Heart right ventricle (tissue), 16 donors: ENCODE results near the gene TTC3. TPM values are rescaled to one million over a fixed set of nuclear protein-coding genes. Genes with fewer than 3 reads are reported as not detected.
A peak's percentile ranks its signal among the peaks of the same experiment; 100 is the strongest.

Experiments
- ATAC-seq, 8 donors: fragments of 200-7000 bp; cut with Tn5 transposase; one replicate each; pipeline ENCODE4 v1.9.1; 2020; ENCODE audit warnings: mild to moderate bottlenecking in 8 of 8, moderate library complexity in 8 of 8, moderate number of reproducible peaks in 1 of 8
- DNase-seq, 2 donors: peaks; one replicate each; pipeline ENCODE4 v3.0.0-alpha.2; 2020
- H3K27ac ChIP-seq, 10 donors: fragments of 200-600 bp; sonication (generic) in 2 of 10; one replicate each; pipeline versions ENCODE4 v1.5.0 to v1.8.0; 2020 to 2022; ENCODE audit warnings: mild to moderate bottlenecking in 3 of 10
- H3K27me3 ChIP-seq, 7 donors: fragments of 200-600 bp; one replicate each; pipeline ENCODE4 v1.8.0; 2021 to 2022; ENCODE audit warnings: mild to moderate bottlenecking in 2 of 7
- H3K36me3 ChIP-seq, 9 donors: fragments of 200-600 bp; sonication (generic) in 1 of 9; one replicate each; pipeline versions ENCODE4 v1.5.0 to v1.8.0; 2020 to 2022; ENCODE audit warnings: mild to moderate bottlenecking in 2 of 9
- H3K4me1 ChIP-seq, 9 donors: fragments of 200-600 bp; sonication (generic) in 1 of 9; one replicate each; pipeline versions ENCODE4 v1.5.0 to v1.8.0; 2020 to 2022; ENCODE audit warnings: mild to moderate bottlenecking in 4 of 9
- H3K4me3 ChIP-seq, 10 donors: fragments of 200-600 bp; sonication (generic) in 2 of 10; one replicate each; pipeline versions ENCODE4 v1.5.0 to v1.8.0; 2020 to 2022; ENCODE audit warnings: mild to moderate bottlenecking in 7 of 10, moderate library complexity in 2 of 10
- H3K9me3 ChIP-seq, 11 donors: fragments of 200-600 bp in 10 of 11; sonication (generic) in 2 of 11; one replicate each; pipeline versions ENCODE4 v1.5.0 to v1.8.0; 2013 to 2022; ENCODE audit warnings: mild to moderate bottlenecking in 2 of 11, control low read depth in 1 of 11, moderate library complexity in 1 of 11
- WGBS, 2 donors: extraction: QIAGEN DNeasy Blood & Tissue Kit; methylation state at CpG; one replicate each; pipeline ENCODE4 v1.1.7; 2013; ENCODE audit warnings: inconsistent platforms in 1 of 2; 5-methylcytosine and 5-hydroxymethylcytosine counted together
- intact Hi-C, 10 donors: fragments of 100-400 bp; cut with DNase I; formaldehyde crosslinking; loops; one replicate each; pipeline versions ENCODE4 v1.11.1 to v1.14.2; 2022
- polyA plus RNA-seq, 2 donors: library from polyadenylated mRNA; stranded (reverse); fragments of 200-250 nt; gene quantifications; one replicate each; pipeline ENCODE4 v1.2.3, GENCODE V29; 2013
- total RNA-seq, 10 donors: library from RNA; stranded (reverse); fragmentation: NEBNext Ultra II Directional in 3 of 10; extraction: Animal tissue kit (Norgen Biotek cat#: 25700) in 3 of 10; gene quantifications; one replicate each; pipeline versions ENCODE4 v1.2.1 to v1.2.4, GENCODE V29; 2021 to 2023
- TF ChIP-seq, protein P1 (sequence below), 9 donors: fragments of 200-600 bp; sonication (generic) in 2 of 9; IDR thresholded peaks; one replicate each; pipeline versions ENCODE4 v1.5.0 to v1.8.0; 2021 to 2022; ENCODE audit warnings: antibody characterized with exemption in 9 of 9, mild to moderate bottlenecking in 5 of 9, moderate library complexity in 1 of 9
- donor health status: Arrhythmogenic right ventricular cardiomyopathy.
- donor health status: ischemic (EF 13 %, LVEDD 7.1; RV severe dilation, severe dysfunction).
- donor health status: healthy with polysubstance abuse.
- donor health status: DM: no; HTN: yes; CAD: no.
- donor health status: DM: no; HTN: no; CAD: no.
- donor health status: ischemic (EF 25% LVEDD 6.9; RV normal size, moderate dysfunction).
- donor health status: ischemic (EF 25% LVEDD 5.7; RV mildly dilated, moderate dysfunction).
- donor health status: healthy.
- donor health status: DM: yes; HTN: yes; CAD: no.
- donor health status: Ischemic cardiomyopathy.
- donor health status: ischemic (EF 35%, LVEDD 5.7; RV mildly dilated, moderate dysfunction).
- donor health status: nonischemic (EF 11% LVEDD 7.7; RV severe dilation, severe dysfunction).
- donor health status: DM: yes; HTN: yes; CAD: no.
- donor health status: PGD.
- donor health status: ischemic (EF 29% LVEDD 5.4; RV normal size, mild dysfunction).
- donor health status: nonischemic (EF 23%, LVEDD 6.1; RV moderate dilation, normal function).

TTC3 gene
- total and polyA plus RNA-seq, 12 donors, result 14.0 to 62.1 (median 50.1) TPM

DNA sequence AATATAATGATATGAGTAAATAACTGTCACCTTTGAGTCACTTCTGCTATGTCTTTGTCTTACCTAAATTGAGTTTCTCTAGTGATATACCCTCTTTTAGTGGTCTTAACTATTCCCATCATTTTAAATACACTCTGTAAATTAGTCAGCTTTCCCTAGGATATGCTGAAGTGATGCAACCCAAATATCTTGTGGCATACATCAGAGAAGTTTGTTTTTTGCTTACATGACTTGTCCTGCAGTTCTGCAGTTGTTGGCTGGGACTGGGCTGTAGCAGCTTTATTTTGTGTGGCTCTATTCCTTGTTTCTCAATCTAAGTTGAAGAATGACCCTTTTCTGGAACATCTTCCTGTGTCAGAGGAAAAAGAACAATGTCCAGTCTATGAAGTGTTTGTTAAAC, 76.4 kb downstream of the TTC3 start:
- no peak for ATAC-seq
- peaks cover 0 to 100% (median 38%) of the 10 kb centered on the region in 9 donors for H3K36me3 ChIP-seq

DNA sequence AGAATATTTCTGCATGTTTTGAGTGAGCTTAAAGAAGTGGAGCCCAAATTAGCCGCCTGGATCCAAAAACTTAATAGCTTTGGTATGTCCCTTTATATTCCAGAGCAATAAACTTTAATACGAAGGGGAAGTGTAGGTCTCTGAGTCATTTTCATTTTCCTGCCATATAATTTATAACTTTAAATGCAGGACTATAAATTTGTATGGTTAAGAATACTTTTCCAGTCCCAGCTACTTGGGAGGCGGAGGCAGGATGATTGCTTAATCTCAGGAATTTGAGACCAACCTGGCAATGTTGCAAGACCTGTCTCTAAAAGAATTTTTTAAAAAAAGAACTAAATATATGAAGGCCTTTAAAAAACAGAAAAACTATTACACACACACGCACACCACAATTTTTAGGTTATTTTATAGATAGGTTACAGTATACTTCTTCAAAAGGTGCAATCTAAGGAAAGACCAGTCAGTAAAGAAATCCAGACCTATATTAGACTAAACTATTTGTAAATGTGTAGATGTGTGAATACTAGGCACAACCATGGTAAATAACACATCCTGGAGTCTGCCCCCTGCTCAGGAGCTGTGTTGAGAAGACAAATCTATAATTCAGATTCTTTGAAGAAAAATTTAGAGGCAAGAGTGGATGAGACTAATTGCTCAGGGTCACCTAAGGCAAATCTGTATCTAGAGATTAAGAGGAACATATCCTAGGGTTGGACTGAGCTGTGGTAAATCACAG, 80.3 kb downstream of the TTC3 start:
- WGBS, 2 donors, result 89 to 91% methylated on average over 4 of the region's 4 CpGs
- Histone ChIP-seq H3K4me3 (no peak overlapping the region), H3K27me3 (no peaks in the 10 kb centered on the region), H3K27ac (peak overlapping the region in 6 of 10 donors; percentile 32 to 67 (median 64)), H3K36me3 (peaks cover 0 to 100% (median 25%) of the 10 kb centered on the region in 9 donors), H3K9me3 (no peaks in the 10 kb centered on the region), H3K4me1 (peaks cover 0 to 14% (median 10%) of the 10 kb centered on the region in 9 donors)
- intact Hi-C loops, result no loop called here
- DNase-seq, result no peak
- TF ChIP-seq, protein P1, sequence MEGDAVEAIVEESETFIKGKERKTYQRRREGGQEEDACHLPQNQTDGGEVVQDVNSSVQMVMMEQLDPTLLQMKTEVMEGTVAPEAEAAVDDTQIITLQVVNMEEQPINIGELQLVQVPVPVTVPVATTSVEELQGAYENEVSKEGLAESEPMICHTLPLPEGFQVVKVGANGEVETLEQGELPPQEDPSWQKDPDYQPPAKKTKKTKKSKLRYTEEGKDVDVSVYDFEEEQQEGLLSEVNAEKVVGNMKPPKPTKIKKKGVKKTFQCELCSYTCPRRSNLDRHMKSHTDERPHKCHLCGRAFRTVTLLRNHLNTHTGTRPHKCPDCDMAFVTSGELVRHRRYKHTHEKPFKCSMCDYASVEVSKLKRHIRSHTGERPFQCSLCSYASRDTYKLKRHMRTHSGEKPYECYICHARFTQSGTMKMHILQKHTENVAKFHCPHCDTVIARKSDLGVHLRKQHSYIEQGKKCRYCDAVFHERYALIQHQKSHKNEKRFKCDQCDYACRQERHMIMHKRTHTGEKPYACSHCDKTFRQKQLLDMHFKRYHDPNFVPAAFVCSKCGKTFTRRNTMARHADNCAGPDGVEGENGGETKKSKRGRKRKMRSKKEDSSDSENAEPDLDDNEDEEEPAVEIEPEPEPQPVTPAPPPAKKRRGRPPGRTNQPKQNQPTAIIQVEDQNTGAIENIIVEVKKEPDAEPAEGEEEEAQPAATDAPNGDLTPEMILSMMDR (IDR thresholded peaks at IDR 0.05), result no peak
- ATAC-seq, result peak in 2 of 8 donors; percentile 9 to 17

More for the DNA sequence above, 76.4 kb downstream of the TTC3 start:
- no peak for DNase-seq
- H3K4me3 ChIP-seq, result no peak overlapping the region
- H3K27ac ChIP-seq, result no peak overlapping the region
- no peaks in the 10 kb centered on the region for H3K9me3 ChIP-seq
- TF ChIP-seq, protein P1 (IDR thresholded peaks at IDR 0.05), result no peak
- H3K27me3 ChIP-seq, result no peaks in the 10 kb centered on the region
- H3K4me1 ChIP-seq, result peaks cover 0 to 23% (median 18%) of the 10 kb centered on the region in 9 donors
- intact Hi-C loops, result no loop called here

DNA sequence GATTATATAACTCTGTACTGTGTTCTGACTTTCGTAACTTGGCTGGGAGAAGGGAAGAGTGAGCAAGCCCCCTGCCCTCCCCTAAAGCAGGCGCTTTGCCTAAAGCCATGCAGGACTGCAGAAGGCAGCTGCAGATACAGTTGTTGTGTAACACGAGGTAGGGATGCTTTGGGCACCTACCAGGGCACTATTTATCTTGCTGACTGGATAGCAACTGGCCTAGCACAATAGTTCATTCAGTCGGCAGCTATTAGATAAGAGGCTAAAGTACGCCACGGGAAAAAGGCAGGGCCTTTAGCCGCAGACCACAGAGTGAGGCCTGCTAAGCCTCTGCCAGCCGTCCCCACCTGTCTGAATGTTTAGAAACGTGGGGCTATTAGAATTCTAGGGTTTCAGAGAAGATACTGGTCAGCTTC, 80.9 kb downstream of the TTC3 start:
- H3K36me3 ChIP-seq, result peaks cover 0 to 100% (median 19%) of the 10 kb centered on the region in 9 donors
- DNase-seq, result peak in 1 of 2 donors; percentile 13

DNA sequence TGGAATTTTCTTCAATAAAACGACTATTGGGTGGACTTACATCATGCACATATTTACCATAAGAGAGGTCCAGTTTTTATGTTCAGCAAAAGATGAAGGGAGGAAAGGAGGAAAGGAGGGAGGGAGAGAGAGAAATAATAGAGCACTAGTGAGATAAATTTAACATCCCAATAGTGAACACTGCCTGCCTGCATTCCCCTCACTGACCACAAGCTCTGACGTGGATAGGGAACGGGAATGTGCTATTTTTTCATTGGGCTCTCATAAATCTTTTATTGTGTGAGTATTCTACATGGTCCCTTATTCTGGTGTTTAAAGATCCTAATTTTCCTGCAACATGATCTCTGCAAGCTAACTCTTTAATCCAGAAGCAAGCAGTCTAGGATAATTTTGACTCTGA, 82.1 kb downstream of the TTC3 start:
- Histone ChIP-seq H3K9me3 (no peaks in the 10 kb centered on the region), H3K27ac (no peak overlapping the region), H3K4me1 (peaks cover 0 to 14% (median 10%) of the 10 kb centered on the region in 9 donors), H3K4me3 (no peak overlapping the region), H3K36me3 (peaks cover 0 to 100% (median 14%) of the 10 kb centered on the region in 9 donors), H3K27me3 (no peaks in the 10 kb centered on the region)
- intact Hi-C loops, result no loop called here
- ATAC-seq, result no peak
- WGBS, 2 donors, result 79 to 81% methylated on average over 3 of the region's 3 CpGs
- TF ChIP-seq, protein P1 (IDR thresholded peaks at IDR 0.05), result no peak
- no peak for DNase-seq

More for the DNA sequence above, 80.9 kb downstream of the TTC3 start:
- no peaks in the 10 kb centered on the region for H3K9me3 ChIP-seq
- no peaks in the 10 kb centered on the region for H3K27me3 ChIP-seq
- H3K4me1 ChIP-seq, result peaks cover 0 to 14% (median 10%) of the 10 kb centered on the region in 9 donors
- TF ChIP-seq, protein P1 (IDR thresholded peaks at IDR 0.05), result no peak
- H3K4me3 ChIP-seq, result no peak overlapping the region
- intact Hi-C loops, result no loop called here
- WGBS, 2 donors, result 36 to 47% methylated on average over 9 of the region's 9 CpGs
- peak overlapping the region in 7 of 10 donors; percentile 32 to 67 (median 64) for H3K27ac ChIP-seq
- ATAC-seq, result peak; percentile 58 to 92 (median 88)
